Measurements from ENCODE around the gene ARNT2.
A peak's percentile ranks its signal among the peaks of the same experiment; 100 is the strongest.
"Not testable (repeated sequence)": the region's sequence is repeated elsewhere in the genome, so short reads cannot be mapped to it uniquely, and the experiment has no call there.

ARNT2 gene

GRCh38 chr15:80404057-80404760, at the start of gene ARNT2:
Gene ARNT2, plus strand, starts transcription at chr15:80404382. Its CDS starts 134 bp downstream, at chr15:80404516.
- DNase-seq: peak; percentile 39

GRCh38 chr15:80367094-80367493, 37.1 kb upstream of the ARNT2 start:
- peak; percentile 4 for DNase-seq

DNA sequence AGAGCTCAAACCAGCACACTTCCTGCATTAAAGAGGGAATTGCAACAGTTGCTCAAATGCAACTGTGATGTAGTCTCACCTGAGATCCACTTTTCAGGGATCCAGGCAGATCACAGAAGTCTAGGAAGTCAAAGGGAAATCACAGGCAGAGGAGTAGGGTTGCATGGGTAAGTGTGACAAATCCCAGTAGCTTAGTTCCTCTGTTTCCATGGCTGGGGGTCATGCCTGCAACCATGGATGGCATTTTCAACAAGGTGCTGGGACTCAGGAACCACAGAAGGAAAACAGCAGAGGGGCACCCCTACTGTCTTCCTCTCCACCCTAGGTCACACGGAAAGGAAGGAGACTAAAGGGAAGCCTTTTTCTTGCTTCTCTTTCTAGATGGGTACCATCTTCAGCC, 36.5 kb upstream of the ARNT2 start:
- no peak for DNase-seq

- no peak for DNase-seq
These were observed 32.3 kb upstream of the ARNT2 start for GRCh38 chr15:80371924-80372323.

DNA sequence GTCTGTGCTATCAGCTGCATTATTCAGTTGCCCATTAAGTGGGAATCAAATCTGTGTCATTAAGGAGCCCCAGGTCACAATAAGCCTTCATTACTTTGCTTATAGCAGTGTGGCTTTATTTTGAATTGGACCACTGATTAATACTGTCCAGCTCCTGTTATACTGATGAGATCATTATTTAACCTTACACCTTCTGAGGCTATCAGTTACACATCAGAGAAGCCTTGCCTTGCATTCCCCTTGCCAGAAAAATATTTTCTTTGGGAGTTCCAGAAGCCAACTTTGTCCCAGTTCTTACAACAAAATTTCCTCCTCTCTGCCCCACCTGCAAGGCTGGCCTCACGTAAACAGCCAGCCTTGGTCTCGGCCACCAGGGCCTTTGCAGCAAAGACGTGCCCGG, 29.7 kb upstream of the ARNT2 start:
- no peak for DNase-seq

- DNase-seq: no peak
These were observed 28.0 kb upstream of the ARNT2 start for GRCh38 chr15:80375968-80376891.

DNA sequence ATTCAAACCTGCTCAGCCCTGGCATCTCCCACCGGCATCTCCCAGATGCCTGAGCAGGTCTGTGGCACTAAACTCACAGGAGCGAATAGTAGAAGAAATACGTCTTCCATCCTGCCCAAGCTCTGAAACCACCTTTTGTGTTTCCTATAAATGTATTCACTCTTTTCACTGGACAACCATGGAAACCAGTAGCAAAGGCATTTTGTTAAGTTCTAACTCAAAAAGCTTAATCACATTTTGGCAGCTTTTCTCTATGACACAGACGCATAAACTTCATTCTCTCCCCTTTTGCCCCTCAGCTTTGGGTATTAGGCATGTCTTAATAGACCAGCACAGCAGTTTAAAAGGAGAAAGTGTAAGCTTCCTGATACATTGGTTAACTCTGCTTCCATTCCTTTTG, 24.5 kb upstream of the ARNT2 start:
- DNase-seq: no peak

- no peak for DNase-seq
These were observed 24.0 kb upstream of the ARNT2 start for GRCh38 chr15:80380154-80380553.

DNA sequence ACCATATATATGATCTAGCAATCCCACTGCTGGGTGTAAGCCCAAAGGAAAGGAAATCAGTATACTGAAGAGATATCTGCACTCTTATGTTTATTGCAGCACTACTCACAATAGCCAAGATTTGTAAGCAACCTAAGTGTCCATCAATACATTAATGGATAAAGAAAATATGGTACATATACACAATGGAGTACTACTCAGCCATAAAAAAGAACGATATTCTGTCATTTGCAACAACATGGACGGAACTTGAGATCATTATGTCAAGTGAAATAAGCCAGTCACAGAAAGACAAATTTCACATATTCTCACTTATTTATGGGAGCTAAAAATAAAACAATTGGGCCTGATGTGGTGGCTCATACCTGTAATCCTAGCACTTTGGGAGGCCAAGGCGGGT, 21.9 kb upstream of the ARNT2 start:
- DNase-seq: no peak

GRCh38 chr15:80384432-80384831, 19.8 kb upstream of the ARNT2 start:
- DNase-seq: no peak

- DNase-seq: no peak
These were observed 18.0 kb upstream of the ARNT2 start for GRCh38 chr15:80386151-80386550.

GRCh38 chr15:80388326-80388725, 15.9 kb upstream of the ARNT2 start:
- no peak for DNase-seq

DNA sequence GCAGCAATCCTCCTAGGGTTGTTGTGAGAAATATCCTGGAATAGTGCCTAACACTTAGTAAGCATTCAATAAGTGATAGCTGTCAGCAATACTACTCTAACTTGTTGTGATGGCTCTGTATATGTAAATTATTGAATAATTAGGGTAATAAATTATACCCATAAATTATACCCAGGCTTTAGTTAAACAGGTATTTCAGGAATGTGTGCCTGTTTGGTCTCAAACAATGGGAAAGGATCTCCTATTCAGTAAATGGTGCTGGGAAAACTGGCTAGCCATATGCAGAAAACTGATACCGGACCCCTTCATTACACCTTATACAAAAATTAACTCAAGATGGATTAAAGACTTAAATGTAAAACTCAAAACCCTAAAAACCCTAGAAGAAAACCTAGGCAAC, 14.8 kb upstream of the ARNT2 start:
- no peak for DNase-seq

GRCh38 chr15:80390942-80391341, 13.2 kb upstream of the ARNT2 start:
- DNase-seq: not testable (repeated sequence)

- no peak for DNase-seq
These were observed 8.6 kb upstream of the ARNT2 start for GRCh38 chr15:80395616-80396015.

DNA sequence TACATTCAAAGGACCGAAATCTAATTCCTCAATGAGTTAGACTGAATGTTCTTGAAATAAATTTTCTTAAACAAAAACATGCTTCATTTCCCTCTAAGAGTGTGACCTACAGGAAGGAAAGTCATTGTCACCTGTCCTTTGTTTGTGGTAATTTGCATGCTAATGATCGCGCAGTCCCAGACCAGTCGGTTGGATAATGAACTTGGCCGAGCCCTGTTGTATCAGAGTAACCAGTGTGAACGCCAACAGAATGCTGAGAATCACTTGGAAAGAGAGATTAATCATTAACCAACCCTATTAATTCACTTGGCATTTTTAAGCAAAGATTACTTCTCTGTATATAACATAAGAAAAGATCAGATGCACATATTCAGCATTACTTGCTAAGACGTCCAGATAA, 8.1 kb upstream of the ARNT2 start:
- DNase-seq: no peak

DNA sequence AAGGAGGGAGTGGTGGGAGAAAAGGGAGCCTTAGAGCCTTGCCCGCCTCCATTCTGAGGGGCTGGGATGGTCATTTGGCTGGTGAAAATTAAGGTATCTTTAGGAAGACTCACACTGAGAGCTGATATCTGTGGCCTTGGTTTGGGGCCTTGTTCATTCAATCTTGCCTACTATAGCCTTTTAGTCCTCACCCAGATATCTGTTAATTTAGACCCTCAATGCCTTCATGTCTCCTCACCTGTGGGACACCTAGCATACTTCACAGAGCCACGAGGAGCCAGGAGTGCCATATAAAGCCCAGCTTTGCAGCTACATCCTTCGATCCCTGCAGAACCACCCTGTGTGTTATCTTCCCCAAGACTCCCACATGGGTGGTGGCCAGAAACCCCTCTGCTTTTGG, 4.7 kb upstream of the ARNT2 start:
- no peak for DNase-seq

DNA sequence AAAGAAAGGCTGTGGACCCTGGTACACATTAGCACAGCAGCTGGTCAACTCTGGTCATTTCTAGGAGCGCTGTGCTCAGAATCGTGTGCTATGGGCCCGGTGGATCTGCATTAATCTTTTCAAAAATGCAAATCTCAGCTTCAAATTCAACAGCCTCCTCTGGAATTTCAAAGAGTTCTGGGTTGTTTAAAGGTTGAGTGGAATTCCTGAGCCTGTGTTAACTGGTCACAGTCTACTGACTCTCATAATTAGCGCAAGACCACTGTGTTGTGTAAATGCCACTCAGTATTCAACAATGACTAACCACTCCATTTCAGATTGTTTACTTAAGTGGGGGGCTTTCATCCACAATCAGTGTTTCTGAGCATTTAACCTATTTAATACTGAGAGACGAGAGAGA, 2.7 kb upstream of the ARNT2 start:
- DNase-seq: no peak

GRCh38 chr15:80402339-80402738, 1.8 kb upstream of the ARNT2 start:
- no peak for DNase-seq

DNA sequence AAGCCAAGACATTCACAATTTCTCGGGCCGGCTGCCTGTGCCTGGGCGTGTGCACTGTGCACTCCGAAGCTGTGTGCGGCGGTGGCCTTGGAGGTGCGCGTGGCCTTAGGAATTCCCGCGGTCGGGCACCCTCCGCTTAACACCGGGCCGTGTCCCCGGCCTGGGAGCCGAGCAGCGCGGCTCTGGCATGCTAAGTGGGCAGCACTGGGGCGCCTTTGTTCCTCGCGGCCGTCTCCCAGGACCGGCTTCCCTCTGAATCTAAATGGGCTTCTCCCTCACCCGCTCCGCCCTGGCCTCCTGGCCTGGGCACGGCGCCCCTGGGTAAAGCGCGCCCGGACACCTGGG, 498 bp upstream of the ARNT2 start:
- DNase-seq: peak; percentile 39

DNA sequence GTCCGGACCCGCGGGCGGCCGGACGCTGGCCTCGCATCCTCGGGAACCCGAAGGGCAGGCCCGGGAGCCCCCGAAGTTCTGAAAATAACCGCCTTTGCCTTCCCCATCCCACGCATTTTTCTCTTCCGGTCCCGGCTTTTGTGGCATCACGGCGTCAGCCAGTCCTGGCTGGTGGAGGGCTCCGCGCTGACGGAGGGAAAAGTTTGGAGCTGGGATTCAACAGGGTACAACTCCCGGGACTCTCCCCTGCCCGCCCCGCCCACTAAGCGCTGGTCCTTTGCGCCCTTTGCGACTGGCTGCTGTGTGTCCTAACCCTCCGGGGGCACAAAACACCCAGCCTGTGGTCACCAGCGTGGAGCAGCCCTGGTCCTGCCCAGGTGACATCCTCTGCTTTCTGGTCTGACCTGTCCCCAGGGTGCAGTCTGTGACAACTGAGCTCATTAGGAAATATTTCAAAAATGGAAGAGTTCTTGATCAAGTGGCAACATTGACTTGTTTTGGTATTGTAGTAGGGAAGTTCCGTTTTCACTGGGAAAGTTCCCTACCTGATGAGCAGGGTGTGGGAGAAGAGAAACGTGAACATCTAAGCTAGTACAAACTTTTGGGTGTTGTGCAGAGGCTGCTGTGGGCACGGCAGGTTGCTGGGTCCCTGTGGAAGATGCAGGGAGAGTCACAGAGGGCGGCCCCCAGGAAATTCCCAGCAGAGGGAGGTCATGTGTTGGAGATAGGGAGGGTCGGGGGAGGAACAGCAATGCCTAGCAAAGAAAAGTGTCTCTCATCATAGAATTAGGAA, 775 bp downstream of the ARNT2 start:
- peak; percentile 23 for DNase-seq

- DNase-seq: no peak
These were observed 1.3 kb downstream of the ARNT2 start for GRCh38 chr15:80405554-80405850.

DNA sequence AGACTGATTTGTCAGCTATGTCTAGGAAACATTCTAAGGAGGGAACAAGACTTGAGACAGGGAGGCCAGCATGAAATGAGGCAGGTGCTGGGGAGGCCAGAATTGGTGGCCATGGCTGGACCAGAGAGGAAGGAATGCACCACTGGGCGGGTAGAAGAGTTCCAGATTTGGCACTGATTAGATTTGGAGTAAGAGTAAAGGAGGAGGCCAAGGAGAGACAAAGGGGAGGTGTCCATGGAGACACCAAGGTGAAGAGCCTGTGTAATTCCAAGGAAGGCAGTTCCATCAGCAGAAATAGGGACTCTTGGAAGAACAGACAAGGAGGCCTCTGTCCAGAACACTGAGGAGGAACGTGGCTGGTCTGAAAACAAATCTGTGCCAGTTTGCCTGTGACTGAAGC, 1.8 kb downstream of the ARNT2 start:
- no peak for DNase-seq

DNA sequence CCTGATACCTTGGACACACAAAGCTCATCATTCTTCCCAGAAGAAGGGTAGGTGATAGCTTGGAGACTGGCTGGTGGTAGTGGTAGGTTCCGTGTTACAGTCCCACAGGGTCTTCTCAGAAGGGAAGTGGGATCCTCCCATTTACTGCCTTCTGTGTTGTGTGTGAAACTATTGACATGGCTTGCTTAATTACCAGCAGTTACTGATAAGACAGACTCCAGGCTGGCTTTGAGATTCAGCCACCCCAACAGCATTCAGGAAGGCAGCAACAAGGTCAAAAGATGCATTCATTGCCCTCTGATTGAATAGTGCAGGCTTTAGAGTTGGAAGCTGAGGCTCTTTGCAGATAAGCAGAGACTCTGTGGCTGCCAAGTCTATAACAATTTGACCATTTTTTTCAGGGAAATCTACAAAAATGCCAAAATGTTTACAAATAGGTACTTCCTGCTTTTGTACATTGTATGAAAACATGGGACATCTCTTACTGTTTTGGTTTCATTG, 7.7 kb downstream of the ARNT2 start:
- DNase-seq: no peak
